Measurements from ENCODE around the gene ACBD4.

ACBD4 gene

DNA sequence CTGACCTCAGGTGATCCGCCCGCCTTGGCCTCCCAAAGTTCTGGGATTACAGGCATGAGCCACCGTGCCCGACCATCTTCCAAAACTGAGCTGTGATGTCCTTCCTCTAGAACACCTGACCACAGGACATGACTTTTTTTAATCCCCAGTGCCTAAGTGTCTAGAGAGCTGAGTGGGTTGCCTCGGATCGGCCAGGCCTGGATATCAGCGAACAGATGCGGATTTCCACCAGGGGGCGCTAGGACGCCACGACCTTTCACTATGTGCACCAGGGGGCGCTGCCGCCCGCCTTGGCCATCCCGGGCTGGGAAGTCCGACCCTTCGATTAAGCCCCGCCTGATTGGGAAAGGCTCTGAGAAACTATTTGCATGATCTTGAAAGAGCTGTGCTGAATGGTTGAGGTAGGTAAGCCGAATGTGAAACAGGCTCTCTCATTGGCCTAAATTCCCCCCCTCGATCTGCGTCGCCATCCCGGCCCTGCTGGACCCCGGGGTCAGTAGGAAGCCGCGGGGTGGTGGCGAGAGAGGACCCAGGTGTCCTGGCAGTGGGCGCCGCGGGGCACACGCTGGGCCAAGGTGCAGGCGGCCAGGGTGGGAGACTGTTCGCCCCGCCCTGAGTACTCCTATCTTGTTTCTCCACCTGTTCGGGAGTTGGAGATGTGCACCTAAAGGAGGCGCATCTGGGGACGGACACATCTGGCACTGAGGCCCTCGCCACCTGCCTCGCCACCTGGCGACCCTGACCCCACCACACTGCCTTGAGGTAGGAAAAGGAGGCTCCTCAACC is at the start of gene ACBD4:
TSS of gene ACBD4 (plus strand) at position 496 of the 786 bp plus-strand sequence. CDS start 458 bp downstream, outside the sequence.
- DNase-seq (ENCODE audit: low read depth in 2 of 3, low spot score in 2 of 3) = peak; percentile 95 to 99 (median 99)

DNA sequence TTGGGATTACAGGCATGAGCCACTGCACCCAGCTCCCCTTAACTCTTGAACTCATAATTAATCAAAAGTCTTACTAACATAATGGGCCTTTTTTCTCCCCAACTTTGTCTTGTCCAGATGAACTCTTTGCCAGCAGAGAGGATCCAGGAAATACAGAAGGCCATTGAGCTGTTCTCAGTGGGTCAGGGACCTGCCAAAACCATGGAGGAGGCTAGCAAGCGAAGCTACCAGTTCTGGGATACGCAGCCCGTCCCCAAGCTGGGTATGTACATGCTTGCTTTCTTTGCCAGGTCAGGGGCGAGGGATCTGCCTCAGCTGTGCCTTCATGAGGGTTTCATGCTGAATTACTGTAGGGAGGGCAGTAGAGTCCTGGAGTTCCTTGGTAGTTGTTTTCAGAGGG is 49.1 kb upstream of the ACBD4 start:
- DNase-seq (ENCODE audit: low read depth in 2 of 3, low spot score in 2 of 3) = no peak

DNA sequence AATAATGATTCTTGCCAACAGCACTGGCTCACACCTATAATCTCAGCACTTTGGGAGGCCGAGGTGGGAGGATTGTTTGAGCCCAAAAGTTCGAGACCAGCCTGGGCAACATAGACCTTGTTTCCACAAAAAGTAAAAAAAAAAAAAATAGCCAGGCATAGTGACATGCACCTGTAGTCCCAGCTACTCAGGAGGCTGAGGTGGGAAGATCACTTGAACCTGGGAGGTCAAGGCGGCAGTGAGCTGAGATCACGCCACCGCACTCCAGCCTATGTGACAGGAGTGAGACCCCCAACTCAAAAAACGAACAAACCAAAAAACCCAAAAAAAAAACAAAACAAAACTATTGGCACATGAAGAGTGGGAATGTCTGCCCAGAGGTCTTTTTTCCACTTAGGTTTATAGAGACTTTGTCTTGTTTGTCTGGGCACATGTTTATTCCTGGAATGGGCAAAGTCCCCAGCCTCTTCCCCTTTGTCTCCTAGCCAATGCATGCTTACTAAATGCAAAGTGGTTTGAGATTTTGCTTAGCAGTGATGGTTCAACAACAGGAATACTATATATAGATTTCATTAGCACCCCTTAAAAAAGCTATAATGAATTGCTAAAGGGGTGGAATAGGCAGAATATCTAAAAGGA is 48.5 kb upstream of the ACBD4 start:
- DNase-seq (ENCODE audit: low read depth in 2 of 3, low spot score in 2 of 3) = no peak

DNA sequence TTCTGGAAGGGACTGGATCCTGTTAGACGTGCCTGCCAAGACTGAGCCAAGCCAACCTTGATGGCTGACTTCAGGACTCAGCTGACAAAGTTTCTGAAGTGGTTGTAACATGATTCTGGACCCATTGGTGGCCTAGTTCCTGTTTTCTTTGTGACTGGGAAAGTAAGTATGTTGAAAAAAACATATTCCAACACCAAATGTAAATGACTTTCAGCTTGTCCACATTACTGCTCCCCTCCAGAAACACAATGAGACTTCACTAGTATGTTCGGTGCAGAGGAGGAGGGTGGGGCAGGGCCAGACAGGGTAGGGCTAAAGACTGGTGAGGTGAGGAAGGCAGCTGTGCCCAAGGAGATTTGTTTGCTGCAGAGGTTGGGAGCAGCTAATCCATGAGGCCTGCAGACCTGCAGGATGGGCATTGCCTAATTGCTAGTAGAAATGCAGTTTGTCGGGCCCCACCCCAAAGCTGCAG is 47.9 kb upstream of the ACBD4 start:
- DNase-seq (ENCODE audit: low read depth in 2 of 3, low spot score in 2 of 3) = no peak

GRCh38 chr17:45087978-45088377 is 47.5 kb upstream of the ACBD4 start:
- DNase-seq (ENCODE audit: low read depth in 2 of 3, low spot score in 2 of 3) = no peak

- no peak for DNase-seq (ENCODE audit: low read depth in 2 of 3, low spot score in 2 of 3)
Observed at GRCh38 chr17:45088741-45089140, 46.7 kb upstream of the ACBD4 start.

DNA sequence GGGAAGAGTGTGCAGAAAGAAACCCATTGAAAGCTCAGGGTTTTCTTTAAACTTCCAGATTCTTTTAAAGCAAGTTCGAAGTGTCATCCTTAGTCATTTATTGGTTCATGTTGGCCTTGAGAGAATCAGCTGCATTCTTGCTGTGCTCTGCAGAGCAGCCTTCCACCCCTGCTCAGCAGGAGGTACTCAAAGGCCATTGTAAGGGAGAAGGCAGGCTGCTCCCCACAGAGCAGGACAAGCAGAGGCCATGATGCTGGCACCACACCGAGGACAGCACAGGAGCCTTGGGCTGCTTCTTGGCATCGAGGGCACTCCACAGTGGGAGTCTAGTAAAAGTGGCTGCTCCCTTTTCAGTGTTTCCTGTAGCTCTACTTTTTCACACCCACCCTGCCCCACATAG is 44.8 kb upstream of the ACBD4 start:
- no peak for DNase-seq (ENCODE audit: low read depth in 2 of 3, low spot score in 2 of 3)

DNA sequence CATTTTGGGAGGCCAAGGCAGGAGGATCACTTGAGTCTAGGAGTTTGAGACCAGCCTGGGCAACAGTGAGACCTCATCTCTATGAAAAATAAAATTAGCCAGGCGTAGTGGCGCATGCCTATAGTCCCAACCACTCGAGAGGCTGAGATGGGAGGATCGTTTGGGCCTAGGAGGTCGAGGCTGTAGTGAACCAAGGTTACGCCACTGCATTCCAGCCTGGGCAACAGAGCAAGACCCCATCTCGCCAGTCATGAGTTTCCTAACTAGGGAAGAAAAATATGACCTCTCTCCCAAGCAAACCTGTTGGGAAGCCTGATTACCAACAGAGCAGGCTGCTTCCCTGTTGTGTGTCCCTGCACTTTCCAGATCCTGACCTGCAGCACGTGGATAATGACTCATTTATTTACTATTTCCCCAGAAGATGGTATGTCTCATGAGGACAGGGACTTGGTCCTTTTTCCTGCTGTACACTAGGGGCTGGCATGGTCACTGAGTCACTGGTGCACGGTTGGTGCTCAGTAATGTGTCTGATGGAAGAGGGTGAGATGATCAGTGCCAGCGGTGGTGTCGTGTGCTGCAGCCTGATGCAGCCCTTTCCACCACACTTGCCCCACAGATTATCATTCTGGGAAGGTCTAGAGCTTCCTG is 43.6 kb upstream of the ACBD4 start:
- no peak for DNase-seq (ENCODE audit: low read depth in 2 of 3, low spot score in 2 of 3)

GRCh38 chr17:45092911-45093430 is 42.5 kb upstream of the ACBD4 start:
- DNase-seq (ENCODE audit: low read depth in 2 of 3, low spot score in 2 of 3) = no peak

DNA sequence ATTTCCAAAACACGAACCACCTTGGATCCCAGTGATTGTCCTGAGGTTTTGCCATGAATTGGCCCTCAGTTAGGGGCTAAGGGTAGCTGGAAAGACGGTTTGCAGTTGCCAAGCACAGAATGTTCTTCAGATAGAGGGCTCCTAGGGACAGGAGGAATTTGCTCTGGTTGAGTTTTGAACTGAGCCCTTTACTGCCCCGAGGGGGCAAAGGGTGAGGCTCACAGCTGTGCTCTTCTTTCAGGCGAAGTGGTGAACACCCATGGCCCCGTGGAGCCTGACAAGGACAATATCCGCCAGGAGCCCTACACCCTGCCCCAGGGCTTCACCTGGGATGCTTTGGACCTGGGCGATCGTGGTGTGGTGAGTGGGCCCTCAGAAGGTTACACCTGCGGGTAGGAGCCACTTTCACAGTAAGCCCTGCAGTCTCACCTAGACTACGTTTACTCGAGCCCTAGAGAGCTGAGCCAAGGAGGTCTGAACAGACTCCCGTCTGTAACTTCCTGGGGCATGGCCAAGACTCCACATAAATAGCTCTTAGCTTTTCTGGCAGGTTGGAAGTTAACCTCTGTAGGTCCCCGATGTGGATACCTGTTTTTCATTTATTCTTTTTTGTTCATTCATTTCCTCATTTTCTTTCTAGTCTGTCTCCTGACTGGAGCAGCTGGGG is 41.9 kb upstream of the ACBD4 start:
- DNase-seq (ENCODE audit: low read depth in 2 of 3, low spot score in 2 of 3) = no peak

DNA sequence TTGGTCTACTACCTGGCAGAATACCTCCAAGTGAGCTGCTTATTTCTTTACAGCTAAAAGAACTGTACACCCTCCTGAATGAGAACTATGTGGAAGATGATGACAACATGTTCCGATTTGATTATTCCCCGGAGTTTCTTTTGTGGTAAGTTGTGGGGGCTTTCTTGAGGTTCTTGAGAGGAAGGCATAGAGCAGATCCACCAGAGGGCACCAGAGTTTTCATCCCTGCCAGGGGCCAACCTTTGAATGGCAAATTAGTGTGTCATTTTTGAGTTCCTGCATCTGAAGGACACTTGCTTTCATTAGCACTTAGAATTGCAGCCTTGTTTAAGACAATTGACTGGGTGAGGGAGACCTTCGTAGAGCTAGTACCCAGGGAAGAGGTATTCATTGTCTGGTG is 39.3 kb upstream of the ACBD4 start:
- DNase-seq (ENCODE audit: low read depth in 2 of 3, low spot score in 2 of 3) = no peak

GRCh38 chr17:45096926-45097325 is 38.6 kb upstream of the ACBD4 start:
- no peak for DNase-seq (ENCODE audit: low read depth in 2 of 3, low spot score in 2 of 3)

DNA sequence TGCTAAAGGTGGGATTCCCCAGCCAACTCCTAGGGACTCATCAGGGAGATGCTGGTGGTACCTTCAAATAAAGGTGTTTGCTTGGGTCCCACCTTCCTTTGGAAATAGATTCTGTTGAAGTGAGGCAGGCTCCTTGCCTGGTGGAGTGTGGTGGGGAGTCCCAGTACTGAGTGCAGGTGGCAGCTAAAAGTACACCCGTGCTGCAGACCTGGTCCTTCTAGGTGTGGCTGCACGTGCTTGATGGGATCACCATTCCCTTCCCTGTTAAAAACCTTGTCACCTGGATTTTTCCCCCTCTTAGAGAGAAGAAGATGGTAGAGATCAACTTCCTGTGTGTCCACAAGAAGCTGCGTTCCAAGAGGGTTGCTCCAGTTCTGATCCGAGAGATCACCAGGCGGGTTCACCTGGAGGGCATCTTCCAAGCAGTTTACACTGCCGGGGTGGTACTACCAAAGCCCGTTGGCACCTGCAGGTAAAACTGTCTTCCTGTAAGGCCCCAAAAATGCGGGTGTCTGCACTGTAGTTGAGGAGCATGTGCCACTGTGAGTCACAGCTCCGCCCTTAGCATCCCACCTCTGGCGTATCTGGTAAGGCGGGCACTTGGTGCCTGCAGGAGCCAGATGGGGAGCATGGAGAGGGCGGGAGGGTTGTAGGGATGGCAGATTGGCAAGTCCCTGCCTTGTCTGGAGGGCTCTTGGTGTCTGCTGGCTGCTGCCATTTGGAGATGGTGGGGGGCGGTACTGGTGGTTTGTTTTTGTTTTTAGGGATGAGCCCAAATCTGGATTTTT is 37.2 kb upstream of the ACBD4 start:
- DNase-seq (ENCODE audit: low read depth in 2 of 3, low spot score in 2 of 3) = no peak

- peak; percentile 36 to 60 (median 59) for DNase-seq (ENCODE audit: low read depth in 2 of 3, low spot score in 2 of 3)
Observed at GRCh38 chr17:45098869-45099616, 36.4 kb upstream of the ACBD4 start.

- DNase-seq (ENCODE audit: low read depth in 2 of 3, low spot score in 2 of 3) = no peak
Observed at GRCh38 chr17:45101546-45101882, 34.0 kb upstream of the ACBD4 start.

- DNase-seq (ENCODE audit: low read depth in 2 of 3, low spot score in 2 of 3) = no peak
Observed at GRCh38 chr17:45101883-45102811, 33.3 kb upstream of the ACBD4 start.

GRCh38 chr17:45102856-45103255 is 32.6 kb upstream of the ACBD4 start:
- DNase-seq (ENCODE audit: low read depth in 2 of 3, low spot score in 2 of 3) = no peak

DNA sequence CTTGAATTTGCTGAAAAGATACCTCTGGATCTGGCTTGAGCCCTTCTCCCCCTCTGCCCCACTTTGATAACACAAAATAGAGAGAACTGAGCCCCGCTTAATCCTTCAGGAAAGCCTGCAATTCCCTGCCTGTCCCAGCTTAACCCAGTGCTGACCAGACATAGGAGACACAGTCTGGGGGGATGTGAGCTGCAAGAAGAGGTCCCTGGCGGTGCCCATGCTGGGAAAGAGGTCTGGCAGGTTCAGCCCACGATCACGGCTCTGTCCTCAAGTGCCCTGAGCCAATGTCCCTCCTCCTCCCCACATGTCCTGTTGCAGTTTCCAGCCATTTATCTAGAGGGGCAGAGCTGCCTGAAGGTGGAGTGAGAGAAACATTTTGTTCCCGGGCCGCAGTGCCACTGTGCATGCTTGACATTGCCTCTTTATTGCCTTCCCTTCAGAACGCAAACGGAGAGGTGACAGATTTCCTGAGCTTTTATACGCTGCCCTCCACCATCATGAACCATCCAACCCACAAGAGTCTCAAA is 32.2 kb upstream of the ACBD4 start:
- no peak for DNase-seq (ENCODE audit: low read depth in 2 of 3, low spot score in 2 of 3)

GRCh38 chr17:45104029-45104428 is 31.5 kb upstream of the ACBD4 start:
- no peak for DNase-seq (ENCODE audit: low read depth in 2 of 3, low spot score in 2 of 3)

Data from activated CD8-positive, alpha-beta memory T cell treated with anti-CD3 and anti-CD28 coated beads for 48 hours (primary cell).